ENCODE measurements around the gene MYH7.

Gene MYH7

DNA sequence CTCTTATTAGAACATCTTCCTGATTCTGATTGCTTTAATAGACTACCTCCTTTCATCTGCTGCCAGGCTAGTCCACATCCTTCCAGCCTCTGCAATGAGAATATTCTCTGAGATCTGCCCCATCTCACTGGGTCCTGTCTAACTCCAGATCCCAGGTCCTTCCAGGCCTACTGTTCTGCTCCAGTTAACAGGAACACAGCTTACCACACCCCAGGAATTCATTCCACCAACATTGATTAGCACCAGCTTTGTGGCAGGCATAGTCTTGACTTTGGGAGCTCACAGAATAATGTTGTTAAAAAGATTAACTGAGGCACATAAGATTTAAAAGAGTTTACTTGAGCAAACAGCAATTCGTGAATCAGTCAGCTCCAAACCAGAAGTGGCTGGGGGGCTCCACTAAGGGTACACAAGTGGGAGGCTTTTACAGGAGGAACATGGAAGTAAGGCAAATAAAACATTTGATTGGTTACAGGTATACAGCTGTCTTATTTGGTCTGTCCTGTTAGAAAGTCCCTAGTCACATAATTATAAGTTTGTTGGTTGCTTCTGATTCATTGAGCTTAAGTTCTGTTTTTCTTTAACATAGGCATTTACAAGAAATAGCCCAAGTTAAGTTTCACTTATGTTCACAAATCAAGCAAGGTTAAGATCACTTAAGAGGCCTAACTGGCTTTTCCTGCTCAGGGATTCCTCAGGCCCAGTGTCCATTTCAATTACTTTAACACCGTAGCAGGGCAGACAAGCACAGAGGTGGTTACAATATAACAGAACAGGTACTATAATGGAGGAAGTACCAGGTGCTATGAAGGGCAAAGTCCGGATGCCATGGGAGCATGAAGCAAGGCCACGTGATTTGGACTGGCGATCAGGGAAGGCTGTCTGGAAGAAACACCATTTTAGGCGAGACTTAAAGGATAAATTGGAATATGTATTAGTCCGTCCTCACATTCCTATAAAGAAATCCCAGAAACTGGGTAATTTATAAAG, 12.2 kb upstream of the MYH7 start:
- Histone ChIP-seq H3K36me3 (ENCODE audit: control insufficient read depth, insufficient read depth, low read length) (no peaks in the 10 kb centered on the region), H3K9me3 (ENCODE audit: control insufficient read depth, low read length) (no peaks in the 10 kb centered on the region), H3K27ac (ENCODE audit: insufficient read depth, low read length, poor library complexity, severe bottlenecking) (no peak overlapping the region), H3K4me1 (ENCODE audit: control insufficient read depth, insufficient read depth, low read length, poor library complexity, severe bottlenecking) (no peaks in the 10 kb centered on the region), H3K4me3 (ENCODE audit: insufficient read depth, low read depth, low read length, poor library complexity, severe bottlenecking) (no peak overlapping the region), H3K27me3 (replicated peaks; ENCODE audit: control insufficient read depth, insufficient read depth, low read length, poor library complexity, severe bottlenecking) (peaks cover 6% of the 10 kb centered on the region)
- no peak for DNase-seq

DNA sequence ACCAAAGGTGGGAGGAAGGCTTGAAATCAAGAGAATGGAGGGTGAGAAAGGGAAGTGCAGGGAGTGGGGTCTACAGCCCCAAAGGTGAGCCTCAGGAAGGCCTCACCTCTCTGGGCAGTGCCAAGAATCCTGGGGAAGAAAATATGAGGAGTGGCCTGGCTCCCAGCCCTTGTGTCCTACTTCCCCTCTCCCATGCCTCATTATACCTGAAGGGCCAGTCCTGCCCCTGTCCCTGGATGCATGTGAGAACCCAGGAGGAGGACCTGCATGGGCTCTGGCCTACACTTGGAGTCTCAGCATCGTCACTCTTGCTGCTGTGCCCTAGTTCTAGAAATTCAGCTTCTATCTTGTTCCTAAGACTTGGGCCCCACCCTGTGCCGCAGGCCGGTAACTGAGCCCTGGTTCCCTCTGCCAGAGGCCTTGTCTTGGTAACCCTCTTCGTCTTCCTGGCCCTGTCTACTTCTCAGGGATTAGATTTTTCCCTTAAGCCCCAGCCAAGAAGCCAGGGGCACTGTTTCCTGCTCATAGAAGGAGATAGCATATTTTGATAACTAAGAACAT, 10.9 kb upstream of the MYH7 start:
- Histone ChIP-seq H3K27me3 (replicated peaks; ENCODE audit: control insufficient read depth, insufficient read depth, low read length, poor library complexity, severe bottlenecking) (peaks cover 5% of the 10 kb centered on the region), H3K27ac (ENCODE audit: insufficient read depth, low read length, poor library complexity, severe bottlenecking) (no peak overlapping the region), H3K36me3 (ENCODE audit: control insufficient read depth, insufficient read depth, low read length) (no peaks in the 10 kb centered on the region), H3K9me3 (ENCODE audit: control insufficient read depth, low read length) (no peaks in the 10 kb centered on the region), H3K4me3 (ENCODE audit: insufficient read depth, low read depth, low read length, poor library complexity, severe bottlenecking) (no peak overlapping the region), H3K4me1 (ENCODE audit: control insufficient read depth, insufficient read depth, low read length, poor library complexity, severe bottlenecking) (no peaks in the 10 kb centered on the region)
- DNase-seq, result no peak

DNA sequence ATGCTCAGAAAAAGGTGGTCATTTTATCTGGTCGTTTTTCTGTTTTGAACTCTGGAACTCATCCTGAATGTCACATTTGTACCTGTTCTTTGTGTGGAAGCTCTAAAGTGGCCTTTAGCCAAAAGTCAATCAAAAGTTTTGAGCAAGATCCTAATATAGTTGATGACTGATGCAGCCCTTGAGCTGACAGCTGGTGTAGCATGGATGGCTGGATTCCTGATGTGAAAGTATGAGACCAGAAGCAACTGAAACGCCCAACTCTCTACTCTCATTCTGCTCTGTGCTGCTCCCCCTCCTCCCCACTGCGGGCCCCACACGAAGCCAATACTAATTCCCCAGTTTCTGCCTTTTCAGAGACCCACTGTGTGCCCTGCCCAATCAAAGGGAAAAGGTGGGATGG, 10.3 kb upstream of the MYH7 start:
- Histone ChIP-seq H3K4me3 (ENCODE audit: insufficient read depth, low read depth, low read length, poor library complexity, severe bottlenecking) (no peak overlapping the region), H3K9me3 (ENCODE audit: control insufficient read depth, low read length) (no peaks in the 10 kb centered on the region), H3K27me3 (replicated peaks; ENCODE audit: control insufficient read depth, insufficient read depth, low read length, poor library complexity, severe bottlenecking) (no peaks in the 10 kb centered on the region), H3K27ac (ENCODE audit: insufficient read depth, low read length, poor library complexity, severe bottlenecking) (no peak overlapping the region), H3K4me1 (ENCODE audit: control insufficient read depth, insufficient read depth, low read length, poor library complexity, severe bottlenecking) (no peaks in the 10 kb centered on the region), H3K36me3 (ENCODE audit: control insufficient read depth, insufficient read depth, low read length) (no peaks in the 10 kb centered on the region)
- no peak for DNase-seq

DNA sequence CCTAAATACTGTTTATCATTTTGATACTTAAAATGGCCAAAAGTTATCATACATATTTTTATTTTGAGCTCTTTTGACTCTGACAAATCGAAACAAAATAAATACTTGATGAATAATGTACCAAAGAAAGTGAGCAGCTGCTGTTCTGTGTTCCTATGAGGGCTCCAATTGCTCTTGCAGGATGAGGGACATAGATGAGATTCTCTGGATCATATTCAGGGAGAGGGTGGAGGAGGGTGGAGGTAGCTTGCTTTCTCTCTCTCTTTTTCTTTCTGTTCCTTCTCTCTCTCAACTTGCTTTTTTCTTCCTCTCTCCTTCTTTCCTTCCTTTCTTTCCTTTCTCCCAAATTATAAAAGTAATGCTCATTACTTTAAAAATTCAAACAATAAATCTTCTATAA, 8.9 kb upstream of the MYH7 start:
- Histone ChIP-seq H3K4me3 (ENCODE audit: insufficient read depth, low read depth, low read length, poor library complexity, severe bottlenecking) (no peak overlapping the region), H3K9me3 (ENCODE audit: control insufficient read depth, low read length) (no peaks in the 10 kb centered on the region), H3K27ac (ENCODE audit: insufficient read depth, low read length, poor library complexity, severe bottlenecking) (no peak overlapping the region), H3K36me3 (ENCODE audit: control insufficient read depth, insufficient read depth, low read length) (no peaks in the 10 kb centered on the region), H3K4me1 (ENCODE audit: control insufficient read depth, insufficient read depth, low read length, poor library complexity, severe bottlenecking) (no peaks in the 10 kb centered on the region), H3K27me3 (replicated peaks; ENCODE audit: control insufficient read depth, insufficient read depth, low read length, poor library complexity, severe bottlenecking) (no peaks in the 10 kb centered on the region)
- DNase-seq, result no peak

DNA sequence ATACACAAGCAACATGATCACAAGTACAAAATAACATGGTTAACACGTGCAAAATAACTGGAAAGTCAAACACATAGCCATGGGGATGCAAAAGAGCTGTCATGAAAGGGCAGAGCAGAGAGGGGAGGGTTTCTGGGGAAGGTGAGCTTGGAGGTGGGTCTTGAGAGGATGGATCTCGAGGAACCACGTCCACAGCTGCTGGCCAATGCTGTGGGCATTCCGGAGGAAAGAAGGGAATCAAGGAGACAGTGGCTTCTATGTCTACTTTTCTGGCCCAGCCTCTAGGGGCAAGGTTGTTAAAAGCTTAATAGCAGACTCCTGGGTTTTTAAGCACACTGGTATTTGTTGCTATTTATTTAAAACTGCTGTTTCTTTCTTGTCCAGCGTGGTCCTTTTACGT, 8.4 kb upstream of the MYH7 start:
- Histone ChIP-seq H3K27me3 (replicated peaks; ENCODE audit: control insufficient read depth, insufficient read depth, low read length, poor library complexity, severe bottlenecking) (no peaks in the 10 kb centered on the region), H3K9me3 (ENCODE audit: control insufficient read depth, low read length) (no peaks in the 10 kb centered on the region)
- no peak for DNase-seq

DNA sequence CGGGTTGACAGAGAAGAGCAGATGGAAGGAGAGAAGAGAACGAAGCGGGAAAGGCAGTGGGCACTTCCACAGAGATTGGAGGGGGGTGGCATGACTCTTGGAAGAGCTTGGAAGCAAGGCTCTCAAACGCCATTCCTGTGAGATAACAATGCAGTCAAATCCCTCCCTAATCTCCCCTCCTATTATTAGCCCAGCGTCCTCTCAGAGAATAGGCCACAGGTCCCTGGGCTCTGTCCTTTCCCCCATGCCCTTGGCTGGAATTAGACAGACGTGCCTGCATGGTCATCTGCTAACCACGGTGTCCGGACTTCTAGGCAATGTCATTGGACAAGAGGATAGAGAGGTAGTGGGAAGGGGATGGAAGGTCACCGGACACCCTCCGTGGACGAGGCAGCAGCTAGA, 8.0 kb upstream of the MYH7 start:
- no peak overlapping the region for H3K27ac ChIP-seq (ENCODE audit: insufficient read depth, low read length, poor library complexity, severe bottlenecking)
- DNase-seq, result no peak
- H3K27me3 ChIP-seq (replicated peaks; ENCODE audit: control insufficient read depth, insufficient read depth, low read length, poor library complexity, severe bottlenecking), result no peaks in the 10 kb centered on the region

More for the DNA sequence above, 8.4 kb upstream of the MYH7 start:
- Histone ChIP-seq H3K4me1 (ENCODE audit: control insufficient read depth, insufficient read depth, low read length, poor library complexity, severe bottlenecking) (no peaks in the 10 kb centered on the region), H3K36me3 (ENCODE audit: control insufficient read depth, insufficient read depth, low read length) (no peaks in the 10 kb centered on the region), H3K27ac (ENCODE audit: insufficient read depth, low read length, poor library complexity, severe bottlenecking) (no peak overlapping the region), H3K4me3 (ENCODE audit: insufficient read depth, low read depth, low read length, poor library complexity, severe bottlenecking) (no peak overlapping the region)

DNA sequence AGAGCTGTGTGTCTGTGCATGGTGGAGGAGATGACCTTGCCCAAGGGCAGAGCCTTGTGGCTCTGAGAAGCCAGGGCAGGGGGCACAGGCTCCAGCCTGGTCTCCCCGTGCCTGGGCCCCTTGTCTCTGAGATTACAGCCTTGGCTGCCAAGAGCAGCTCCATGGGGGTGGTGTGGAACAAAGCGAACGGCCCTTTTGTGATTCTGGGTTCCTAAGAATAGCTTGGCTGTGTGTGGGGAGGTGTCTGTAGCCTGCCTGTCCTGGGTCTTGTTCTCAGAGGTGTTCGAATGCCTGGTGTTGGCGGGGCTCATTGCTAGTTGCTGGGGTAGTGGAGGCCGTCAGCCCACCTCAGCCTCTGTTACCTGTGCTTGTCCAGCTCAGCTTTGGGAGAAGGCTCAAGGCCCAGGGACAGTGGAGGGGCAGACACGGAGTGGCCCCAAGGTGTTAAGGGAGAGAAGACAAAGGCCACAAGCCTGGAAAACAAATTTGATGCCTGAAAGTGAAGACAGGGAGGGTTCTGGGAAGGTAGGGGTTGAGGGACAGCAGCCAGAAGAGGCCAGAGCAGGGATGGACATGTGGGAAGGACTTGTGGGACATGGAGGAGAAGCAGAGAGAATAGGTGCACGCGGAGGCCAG, 7.4 kb upstream of the MYH7 start:
- Histone ChIP-seq H3K9me3 (ENCODE audit: control insufficient read depth, low read length) (no peaks in the 10 kb centered on the region), H3K4me1 (ENCODE audit: control insufficient read depth, insufficient read depth, low read length, poor library complexity, severe bottlenecking) (no peaks in the 10 kb centered on the region), H3K27me3 (replicated peaks; ENCODE audit: control insufficient read depth, insufficient read depth, low read length, poor library complexity, severe bottlenecking) (no peaks in the 10 kb centered on the region), H3K27ac (ENCODE audit: insufficient read depth, low read length, poor library complexity, severe bottlenecking) (no peak overlapping the region), H3K36me3 (ENCODE audit: control insufficient read depth, insufficient read depth, low read length) (no peaks in the 10 kb centered on the region), H3K4me3 (ENCODE audit: insufficient read depth, low read depth, low read length, poor library complexity, severe bottlenecking) (no peak overlapping the region)
- no peak for DNase-seq

More for the DNA sequence above, 8.0 kb upstream of the MYH7 start:
- Histone ChIP-seq H3K9me3 (ENCODE audit: control insufficient read depth, low read length) (no peaks in the 10 kb centered on the region), H3K4me3 (ENCODE audit: insufficient read depth, low read depth, low read length, poor library complexity, severe bottlenecking) (no peak overlapping the region), H3K4me1 (ENCODE audit: control insufficient read depth, insufficient read depth, low read length, poor library complexity, severe bottlenecking) (no peaks in the 10 kb centered on the region), H3K36me3 (ENCODE audit: control insufficient read depth, insufficient read depth, low read length) (no peaks in the 10 kb centered on the region)

DNA sequence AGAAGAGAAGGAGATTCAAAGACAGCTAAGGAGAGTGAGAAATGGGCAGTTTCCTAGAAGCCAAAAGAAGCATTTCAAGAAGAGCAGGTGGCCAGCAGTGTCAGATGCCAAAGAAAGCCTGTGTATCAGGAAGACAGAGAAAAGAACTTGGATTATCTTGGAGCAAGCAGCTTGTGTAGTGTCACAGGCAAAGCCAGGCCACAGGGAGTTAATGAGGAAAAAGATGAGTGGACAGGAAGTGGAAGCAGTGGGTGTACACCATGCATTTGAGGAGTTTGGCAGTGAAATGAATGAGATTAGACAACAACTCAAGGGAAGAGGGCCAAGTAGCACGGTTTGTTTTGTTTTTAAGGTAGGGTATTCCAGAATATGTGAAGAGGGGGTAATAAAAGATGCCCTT, 5.6 kb upstream of the MYH7 start:
- no peaks in the 10 kb centered on the region for H3K36me3 ChIP-seq (ENCODE audit: control insufficient read depth, insufficient read depth, low read length)
- H3K4me1 ChIP-seq (ENCODE audit: control insufficient read depth, insufficient read depth, low read length, poor library complexity, severe bottlenecking), result no peaks in the 10 kb centered on the region
- H3K4me3 ChIP-seq (ENCODE audit: insufficient read depth, low read depth, low read length, poor library complexity, severe bottlenecking), result no peak overlapping the region
- no peak for DNase-seq
- H3K27ac ChIP-seq (ENCODE audit: insufficient read depth, low read length, poor library complexity, severe bottlenecking), result no peak overlapping the region
- H3K27me3 ChIP-seq (replicated peaks; ENCODE audit: control insufficient read depth, insufficient read depth, low read length, poor library complexity, severe bottlenecking), result no peaks in the 10 kb centered on the region
- no peaks in the 10 kb centered on the region for H3K9me3 ChIP-seq (ENCODE audit: control insufficient read depth, low read length)

DNA sequence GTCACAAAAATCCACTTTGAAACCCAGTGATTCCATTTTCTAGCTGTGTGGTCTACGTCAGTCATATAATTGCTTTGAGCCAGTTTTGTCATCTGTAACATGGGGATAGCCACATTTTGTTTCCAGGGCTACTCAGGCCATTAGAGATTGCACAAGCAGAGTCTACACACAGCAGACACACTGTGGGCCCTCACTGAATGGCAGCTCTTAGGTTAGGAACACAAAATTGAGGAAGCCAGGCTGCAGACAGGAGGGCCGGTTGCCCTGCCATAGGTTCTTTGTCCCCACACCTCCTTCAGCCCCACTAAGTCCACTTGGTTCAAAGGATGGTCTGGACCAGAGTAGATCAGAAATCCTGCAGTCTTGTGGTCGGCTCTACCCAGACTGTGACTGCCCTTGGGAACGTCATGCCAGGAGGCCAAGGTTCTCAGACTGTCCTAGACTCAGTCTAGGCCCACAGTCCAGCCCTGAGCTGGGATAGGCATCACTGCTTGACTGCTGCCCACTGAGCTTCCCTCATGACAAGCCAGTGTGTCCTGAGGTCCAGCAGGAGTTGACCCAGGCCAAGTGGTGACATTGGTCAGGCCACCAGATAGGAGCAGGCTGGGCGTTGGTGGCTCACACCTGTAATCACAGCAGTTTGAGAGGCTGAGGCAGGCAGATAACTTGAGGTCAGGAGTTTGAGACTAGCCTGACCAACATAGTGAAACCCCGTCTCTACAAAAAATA, 3.8 kb upstream of the MYH7 start:
- Histone ChIP-seq H3K27me3 (replicated peaks; ENCODE audit: control insufficient read depth, insufficient read depth, low read length, poor library complexity, severe bottlenecking) (no peaks in the 10 kb centered on the region), H3K36me3 (ENCODE audit: control insufficient read depth, insufficient read depth, low read length) (no peaks in the 10 kb centered on the region), H3K4me3 (ENCODE audit: insufficient read depth, low read depth, low read length, poor library complexity, severe bottlenecking) (no peak overlapping the region), H3K27ac (ENCODE audit: insufficient read depth, low read length, poor library complexity, severe bottlenecking) (no peak overlapping the region), H3K9me3 (ENCODE audit: control insufficient read depth, low read length) (no peaks in the 10 kb centered on the region), H3K4me1 (ENCODE audit: control insufficient read depth, insufficient read depth, low read length, poor library complexity, severe bottlenecking) (no peaks in the 10 kb centered on the region)
- DNase-seq, result no peak

All from effector memory CD4-positive, alpha-beta T cell (primary cell).